GM15510 (cell line): ENCODE results near the gene PTPN13.

Experiments
- POLR2A ChIP-seq: IDR thresholded peaks from 3 replicates; pipeline ENCODE4 v1.6.1; 2011; ENCODE audit warnings: borderline replicate concordance; ENCODE audit not compliant: insufficient read length; ENCODE audit errors: extremely low read depth

The PTPN13 gene

GRCh38 chr4:86856896-86857295 lies 262.8 kb downstream of the PTPN13 start:
- no peak for TF ChIP-seq POLR2A

- no peak for TF ChIP-seq POLR2A
These were observed 263.4 kb downstream of the PTPN13 start for GRCh38 chr4:86857341-86858052.
